A549 (cell line): ENCODE results near the gene MRPL20. TPM values are rescaled to one million over a fixed set of nuclear protein-coding genes. Genes with fewer than 3 reads are reported as not detected.
A peak's percentile ranks its signal among the peaks of the same experiment; 100 is the strongest.

ENCODE experiments used
- ATAC-seq, 2 experiments: fragments of 200-7000 bp in 1 of 2; fragments of >200 bp in 1 of 2; cut with Nextera tagmentation in 1 of 2; cut with Tn5 transposase in 1 of 2; 3 replicates each; pipeline versions ENCODE4 v1.8.0 to v1.9.1; 2018 to 2020; ENCODE audit warnings: mild to moderate bottlenecking in 1 of 2, moderate library complexity in 1 of 2
- CTCF ChIA-PET: fragments of 300-600 bp; sonication (Branson Sonifier 250); formaldehyde crosslinking; extraction: SDS; loops from one replicate; lab custom pipeline; 2021; ENCODE audit warnings: antibody characterized with exemption, inconsistent platforms; lab: Yijun Ruan, JAX
- POLR2A ChIA-PET: fragments of 350-600 bp; formaldehyde crosslinking; extraction: SDS; loops from one replicate; lab custom pipeline; 2021; ENCODE audit warnings: antibody characterized with exemption, inconsistent platforms; lab: Yijun Ruan, JAX
- DNase-seq, 2 experiments: peaks; one replicate each; pipeline versions ENCODE4 v3.0.0 to v3.0.0-alpha.2; 2011 to 2016; ENCODE audit warnings: low read depth in 1 of 2, low spot score in 1 of 2
- FAIRE-seq: peaks from 2 replicates; lab custom pipeline; 2011; peaks lifted over from hg19 to GRCh38; lab: Jason Lieb, UNC
- H3K27ac ChIP-seq, 2 experiments: fragments of >200 bp; sonication (Bioruptor Twin); formaldehyde crosslinking; 3 replicates each; pipeline ENCODE4 v1.5.1; 2016 to 2017
- H3K4me1 ChIP-seq: fragments of >200 bp; sonication (Bioruptor Twin); formaldehyde crosslinking; 3 replicates; pipeline ENCODE4 v1.6.1; 2016
- H3K4me2 ChIP-seq: fragments of >200 bp; sonication (Bioruptor Twin); formaldehyde crosslinking; 3 replicates; pipeline ENCODE4 v1.6.1; 2016
- H3K4me3 ChIP-seq: fragments of >200 bp; sonication (Bioruptor Twin); formaldehyde crosslinking; 3 replicates; pipeline ENCODE4 v1.5.1; 2016
- H3K9me3 ChIP-seq: fragments of >200 bp; sonication (Bioruptor Twin); formaldehyde crosslinking; 3 replicates; pipeline ENCODE4 v1.6.1; 2016
- CBX2 ChIP-seq: fragments of 200-600 bp; sonication (generic); IDR thresholded peaks from 2 replicates; pipeline ENCODE4 v1.6.1; 2016; ENCODE audit warnings: low read depth, mild to moderate bottlenecking, borderline replicate concordance
- CBX8 ChIP-seq: fragments of 200-600 bp; sonication (generic); IDR thresholded peaks from 2 replicates; pipeline ENCODE4 v1.6.1; 2016
- CHD2 ChIP-seq: fragments of 150-350 bp; IDR thresholded peaks from 2 replicates; pipeline ENCODE4 v1.6.1; 2014; ENCODE audit warnings: low read length; ENCODE audit not compliant: partially characterized antibody
- CHD4 ChIP-seq: fragments of 200-600 bp; sonication (generic); IDR thresholded peaks from 2 replicates; pipeline ENCODE4 v1.6.1; 2016; ENCODE audit warnings: antibody characterized with exemption, mild to moderate bottlenecking, borderline replicate concordance
- ESRRA ChIP-seq: fragments of 150-350 bp; IDR thresholded peaks from 2 replicates; pipeline ENCODE4 v1.6.1; 2014; ENCODE audit warnings: mild to moderate bottlenecking, low read length, borderline replicate concordance
- FOSB ChIP-seq: fragments of 250-450 bp; sonication (Bioruptor Pico); IDR thresholded peaks from 2 replicates; pipeline ENCODE4 v1.5.0; 2020; ENCODE audit warnings: mild to moderate bottlenecking, moderate library complexity
- FOSL2 ChIP-seq, 2 experiments: fragments of 450-650 bp in 1 of 2; fragments of >200 bp in 1 of 2; sonication (Bioruptor Twin) in 1 of 2; formaldehyde crosslinking; IDR thresholded peaks; 2 replicates each; pipeline versions ENCODE4 v1.5.0 to v1.6.1; 2016 to 2020; ENCODE audit warnings: mild to moderate bottlenecking in 1 of 2, moderate library complexity in 1 of 2
- HDAC2 ChIP-seq: fragments of 200-600 bp; sonication (generic); IDR thresholded peaks from 2 replicates; pipeline ENCODE4 v1.6.1; 2016
- JUN ChIP-seq, 2 experiments: fragments of >200 bp; sonication (Bioruptor Twin); formaldehyde crosslinking; IDR thresholded peaks; 2 replicates in 1 of 2; 3 replicates in 1 of 2; pipeline ENCODE4 v1.6.1; 2016 to 2017
- MAFK ChIP-seq: fragments of 450-650 bp; IDR thresholded peaks from 2 replicates; pipeline ENCODE4 v1.6.1; 2014; ENCODE audit not compliant: partially characterized antibody
- NR3C1 ChIP-seq: fragments of >200 bp; sonication (Bioruptor Twin); formaldehyde crosslinking; IDR thresholded peaks from 3 replicates; pipeline ENCODE4 v1.6.1; 2017
- PHF8 ChIP-seq: fragments of 200-600 bp; sonication (generic); IDR thresholded peaks from 2 replicates; pipeline ENCODE4 v1.6.1; 2016; ENCODE audit warnings: low read depth, mild to moderate bottlenecking, antibody characterized with exemption, moderate library complexity, borderline replicate concordance
- POLR2AphosphoS2 ChIP-seq: conservative IDR thresholded peaks from 2 replicates; pipeline ENCODE4 v1.6.1; 2012; ENCODE audit warnings: low read length, improper control_type of control experiment, inconsistent platforms
- RAD21 ChIP-seq, 2 experiments: fragments of >200 bp in 1 of 2; sonication (Bioruptor Twin) in 1 of 2; formaldehyde crosslinking in 1 of 2; IDR thresholded peaks in 1 of 2; conservative IDR thresholded peaks in 1 of 2; 2 replicates in 1 of 2; 3 replicates in 1 of 2; pipeline ENCODE4 v1.6.1; 2012 to 2018; ENCODE audit warnings: inconsistent platforms in 1 of 2
- ZC3H11A ChIP-seq: fragments of 450-650 bp; IDR thresholded peaks from 2 replicates; pipeline ENCODE4 v1.6.1; 2014; ENCODE audit warnings: antibody characterized with exemption, mild to moderate bottlenecking
- ZFP36 ChIP-seq: fragments of 450-650 bp; IDR thresholded peaks from 2 replicates; pipeline ENCODE4 v1.6.1; 2014; ENCODE audit warnings: borderline replicate concordance; ENCODE audit not compliant: partially characterized antibody
- WGBS: methylation state at CpG from one replicate; pipeline ENCODE4 v1.1.6; 2017; ENCODE audit errors: missing lambda C conversion rate; 5-methylcytosine and 5-hydroxymethylcytosine counted together
- polyA plus RNA-seq, 4 experiments: library from polyadenylated mRNA; depleted of rRNA in 3 of 4; stranded (reverse); fragments of >200 nt; fragmentation: RNase III in 1 of 4; extraction: RNeasy Plus Mini Kit Qiagen cat#74134 plus additional on column Dnase treatment in 1 of 4; gene quantifications; 2 replicates in 3 of 4; 3 replicates in 1 of 4; pipeline ENCODE4 v1.2.3, GENCODE V29; 2011 to 2017
- TF ChIP-seq, protein P1 (sequence below): fragments of 250-450 bp; sonication (Bioruptor Pico); IDR thresholded peaks from 2 replicates; pipeline ENCODE4 v1.5.0; 2021; ENCODE audit warnings: mild to moderate bottlenecking, moderate library complexity, borderline replicate concordance
- TF ChIP-seq, protein P2 (sequence below): IDR thresholded peaks from 2 replicates; pipeline ENCODE4 v1.6.1; 2012

Gene MRPL20
- polyA plus RNA-seq, 2 of the 4 experiments (the other 2 are of a cell fraction) = 158 to 163 TPM

DNA sequence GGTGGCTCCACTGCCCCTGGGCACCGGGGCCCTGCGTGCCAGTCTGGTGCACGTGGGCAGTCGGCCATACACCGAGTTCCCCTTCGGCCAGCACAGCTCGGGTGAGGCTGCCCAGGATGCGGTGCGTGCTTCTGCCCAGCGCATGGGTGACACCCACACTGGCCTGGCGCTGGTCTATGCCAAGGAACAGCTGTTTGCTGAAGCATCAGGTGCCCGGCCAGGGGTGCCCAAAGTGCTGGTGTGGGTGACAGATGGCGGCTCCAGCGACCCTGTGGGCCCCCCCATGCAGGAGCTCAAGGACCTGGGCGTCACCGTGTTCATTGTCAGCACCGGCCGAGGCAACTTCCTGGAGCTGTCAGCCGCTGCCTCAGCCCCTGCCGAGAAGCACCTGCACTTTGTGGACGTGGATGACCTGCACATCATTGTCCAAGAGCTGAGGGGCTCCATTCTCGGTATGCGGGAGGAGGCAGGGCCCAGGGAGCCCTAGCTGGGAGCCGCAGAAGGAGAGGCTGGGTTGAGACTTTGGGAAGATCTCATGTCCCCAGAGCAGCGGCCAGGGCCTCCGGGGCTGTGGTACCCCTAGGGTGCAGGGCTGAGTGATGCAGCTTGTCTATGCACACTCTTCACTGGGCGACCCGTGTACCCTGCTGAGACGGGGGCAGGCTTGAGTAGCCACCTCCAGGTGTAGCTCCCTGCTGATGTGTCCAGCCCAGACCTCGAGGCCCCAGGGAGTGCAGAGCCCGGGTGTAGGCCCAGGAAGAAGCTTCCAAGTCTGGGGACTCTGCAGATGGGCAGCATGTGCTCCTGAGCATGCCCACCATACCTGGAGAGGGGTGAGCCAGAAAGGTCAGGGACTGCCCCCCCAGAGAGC is 30.2 kb upstream of the MRPL20 start (continued):
- TF ChIP-seq NR3C1 = no peak
- no peak for TF ChIP-seq ZFP36
- no peak for TF ChIP-seq HDAC2
- TF ChIP-seq, protein P1, sequence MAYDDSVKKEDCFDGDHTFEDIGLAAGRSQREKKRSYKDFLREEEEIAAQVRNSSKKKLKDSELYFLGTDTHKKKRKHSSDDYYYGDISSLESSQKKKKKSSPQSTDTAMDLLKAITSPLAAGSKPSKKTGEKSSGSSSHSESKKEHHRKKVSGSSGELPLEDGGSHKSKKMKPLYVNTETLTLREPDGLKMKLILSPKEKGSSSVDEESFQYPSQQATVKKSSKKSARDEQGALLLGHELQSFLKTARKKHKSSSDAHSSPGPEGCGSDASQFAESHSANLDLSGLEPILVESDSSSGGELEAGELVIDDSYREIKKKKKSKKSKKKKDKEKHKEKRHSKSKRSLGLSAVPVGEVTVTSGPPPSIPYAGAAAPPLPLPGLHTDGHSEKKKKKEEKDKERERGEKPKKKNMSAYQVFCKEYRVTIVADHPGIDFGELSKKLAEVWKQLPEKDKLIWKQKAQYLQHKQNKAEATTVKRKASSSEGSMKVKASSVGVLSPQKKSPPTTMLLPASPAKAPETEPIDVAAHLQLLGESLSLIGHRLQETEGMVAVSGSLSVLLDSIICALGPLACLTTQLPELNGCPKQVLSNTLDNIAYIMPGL = no peak
- no peak for TF ChIP-seq MAFK
- TF ChIP-seq, all 56 proteins: peak for 0

DNA sequence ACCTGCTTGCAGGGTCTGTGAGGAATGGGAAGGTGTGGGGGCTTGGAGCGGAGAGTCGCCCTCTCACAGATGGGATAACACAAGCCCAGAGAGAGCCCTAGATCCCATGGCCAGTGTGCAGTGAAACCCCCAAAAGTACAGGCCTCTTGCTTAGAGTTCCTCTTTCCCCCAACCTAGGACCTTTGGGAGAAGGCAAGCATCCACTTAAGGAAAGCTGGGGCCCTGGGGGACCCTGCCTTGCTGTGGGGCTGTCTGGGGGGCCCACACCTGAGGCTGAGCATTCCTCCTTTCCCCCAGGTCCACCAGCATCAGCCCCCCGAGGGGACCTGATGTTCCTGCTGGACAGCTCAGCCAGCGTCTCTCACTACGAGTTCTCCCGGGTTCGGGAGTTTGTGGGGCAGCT is 29.5 kb upstream of the MRPL20 start:
- H3K27ac ChIP-seq = peak overlapping the region in 1 of 2 experiments; percentile 94; a peak in 1 of 6 replicates
- ATAC-seq (no peak), DNase-seq (no peak)
- 91% methylated on average over 2 of the region's 7 CpGs for WGBS
- CTCF ChIA-PET = interaction anchor here (0.7 to 8.5 kb wide), 5 partner anchors 8 to 66 kb away, joined by 3 to 162 read pairs (median 7); no protein-coding TSS in a partner anchor
- POLR2A ChIA-PET = no interaction called here
- TF ChIP-seq ESRRA (no peak), RAD21 (conservative IDR thresholded peaks at IDR 0.05 in 1 of 2, IDR thresholded peaks at IDR 0.05 in 1 of 2) (no peak), FOSB (CRISPR knock-in tag) (no peak), POLR2AphosphoS2 (no peak), HDAC2 (no peak), ZC3H11A (no peak), CBX8 (no peak), CHD4 (no peak), CHD2 (no peak), CBX2 (no peak), PHF8 (no peak), FOSL2 (IDR thresholded peaks at IDR 0.05) (no peak), FOSL2 (CRISPR knock-in tag; IDR thresholded peaks at IDR 0.05) (no peak)
- TF ChIP-seq, protein P2, sequence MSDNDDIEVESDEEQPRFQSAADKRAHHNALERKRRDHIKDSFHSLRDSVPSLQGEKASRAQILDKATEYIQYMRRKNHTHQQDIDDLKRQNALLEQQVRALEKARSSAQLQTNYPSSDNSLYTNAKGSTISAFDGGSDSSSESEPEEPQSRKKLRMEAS = no peak
- TF ChIP-seq, all 56 proteins: peak for 0
- Histone ChIP-seq H3K4me1 (peaks cover 52% of the 10 kb centered on the region), H3K4me2 (peak overlapping the region; percentile 98; the same call in 2 of the 3 replicates), H3K4me3 (no peak overlapping the region), H3K9me3 (no peaks in the 10 kb centered on the region)
- FAIRE-seq = no peak

DNA sequence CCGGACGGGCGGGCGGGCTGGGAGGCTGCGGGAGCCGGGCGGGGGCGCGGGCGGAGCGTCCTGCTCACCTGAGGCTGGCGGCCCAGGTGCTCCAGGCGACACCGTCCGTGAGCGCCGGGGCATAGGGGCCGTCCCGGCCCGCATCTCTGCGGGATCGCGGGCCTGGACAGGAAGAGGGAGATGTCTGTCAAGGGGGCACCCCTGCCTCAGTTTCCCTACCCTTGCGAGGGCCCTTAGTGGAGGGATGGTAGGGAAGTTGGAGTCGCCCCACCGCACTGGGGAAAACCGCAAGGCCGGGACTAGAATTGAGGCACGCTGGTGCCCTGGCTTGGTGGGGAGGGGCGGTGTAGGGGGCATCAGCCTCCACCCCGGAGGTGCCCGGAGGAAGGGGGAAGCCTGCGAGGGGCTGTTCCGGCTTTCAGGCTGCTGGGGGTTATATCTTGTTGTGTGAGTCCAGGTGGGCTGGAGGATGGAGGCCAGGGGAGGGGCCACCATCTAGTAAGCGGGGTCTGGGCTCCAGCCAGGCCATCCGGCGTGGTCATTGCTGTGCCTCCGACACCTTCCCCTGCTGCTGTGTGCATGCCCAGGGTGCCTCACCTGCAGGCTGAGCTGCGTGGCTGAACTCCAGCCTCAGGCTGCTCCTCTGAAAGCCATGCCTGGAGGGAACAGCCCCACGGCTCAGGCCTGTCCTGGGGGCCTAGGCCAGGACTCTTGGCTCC is 29.0 kb upstream of the MRPL20 start:
- peaks cover 51% of the 10 kb centered on the region for H3K4me1 ChIP-seq
- DNase-seq (no peak), FAIRE-seq (no peak), ATAC-seq (no peak)
- H3K4me2 ChIP-seq = peak overlapping the region; percentile 98
- WGBS = 78% methylated on average over 7 of the region's 40 CpGs
- TF ChIP-seq FOSL2 (IDR thresholded peaks at IDR 0.05) (no peak), FOSL2 (CRISPR knock-in tag; IDR thresholded peaks at IDR 0.05) (no peak), JUN (IDR thresholded peaks at IDR 0.05) (0 out of 5 replicates have a peak, but pooled peaks of 1 of the 2 experiments have one; percentile 0)
- ChIA-PET CTCF (interaction anchor here (0.9 to 8.5 kb wide), 2 partner anchors 34 to 66 kb away, joined by 3 to 162 read pairs; no protein-coding TSS in a partner anchor), POLR2A (no interaction called here)
- no peaks in the 10 kb centered on the region for H3K9me3 ChIP-seq
- peak overlapping the region; percentile 67 for H3K4me3 ChIP-seq
- peak overlapping the region; percentile 74 to 94 for H3K27ac ChIP-seq
